ENCODE results near the gene DNM1L.

The DNM1L gene

DNA sequence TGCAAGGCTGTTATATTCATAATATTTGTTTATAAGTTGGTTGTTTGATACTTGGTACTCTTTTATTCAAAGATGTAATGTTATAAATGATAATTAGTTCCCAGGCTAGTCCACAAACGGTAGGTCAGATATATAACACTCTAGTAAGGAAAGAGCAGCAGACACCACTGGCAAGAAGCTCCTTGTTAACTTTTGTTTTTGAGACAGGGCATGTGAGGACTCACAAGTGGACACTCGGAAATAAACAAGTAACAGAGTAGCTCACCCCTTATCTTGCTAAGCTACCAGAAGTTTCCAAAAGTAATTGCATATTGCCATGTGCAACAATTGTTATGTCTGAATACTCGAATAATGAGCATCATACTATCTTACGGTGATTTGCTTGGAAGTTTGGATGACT, 115.2 kb downstream of the DNM1L start:
- POLR2A ChIA-PET: no interaction called here
- WGBS (ENCODE audit: insufficient coverage): no CpG with 5 or more reads among the region's 4 CpGs
- Histone ChIP-seq H3K4me3 (ENCODE audit: control insufficient read depth in 1 of 7, extremely low read depth in 1 of 7, insufficient read depth in 4 of 7, low read depth in 2 of 7, low read length in 6 of 7) (no peak overlapping the region), H3K9me3 (ENCODE audit: control extremely low read depth in 1 of 5, control insufficient read depth in 4 of 5, insufficient read depth in 2 of 5, low read depth in 1 of 5, low read length in 4 of 5) (no peaks in the 10 kb centered on the region), H3K27ac (ENCODE audit: insufficient read depth in 1 of 2, low read depth in 1 of 2, low read length in 2 of 2, poor library complexity in 1 of 2, severe bottlenecking in 2 of 2) (no peak overlapping the region), H3K27me3 (replicated peaks in 2 of 5; ENCODE audit: control insufficient read depth in 4 of 5, insufficient read depth in 5 of 5, low read length in 4 of 5) (no peaks in the 10 kb centered on the region), H3K4me1 (ENCODE audit: control extremely low read depth in 1 of 4, control insufficient read depth in 4 of 4, insufficient read depth in 4 of 4, low read length in 3 of 4) (no peaks in the 10 kb centered on the region), H3K36me3 (ENCODE audit: control insufficient read depth in 4 of 4, insufficient read depth in 4 of 4, low read length in 3 of 4) (peaks cover 0 to 9% (median 1%) of the 10 kb centered on the region in 4 experiments)
- DNase-seq: no peak
- CTCF ChIA-PET: interaction anchor here (0.6 kb wide), 1 partner anchor 37 kb away, joined by 3 read pairs; no protein-coding TSS in a partner anchor
